GM20000 (cell line): Measurements from ENCODE around the gene PIK3C2G.

Experiments used
- DNase-seq: peaks from one replicate; pipeline ENCODE4 v3.0.0; 2012; ENCODE audit warnings: low spot score
- TF ChIP-seq, protein P1 (sequence below): IDR thresholded peaks from 2 replicates; pipeline ENCODE4 v1.5.1; 2012; ENCODE audit warnings: mild to moderate bottlenecking, control low read depth; ENCODE audit errors: extremely low read depth, missing control alignments

The PIK3C2G gene

DNA sequence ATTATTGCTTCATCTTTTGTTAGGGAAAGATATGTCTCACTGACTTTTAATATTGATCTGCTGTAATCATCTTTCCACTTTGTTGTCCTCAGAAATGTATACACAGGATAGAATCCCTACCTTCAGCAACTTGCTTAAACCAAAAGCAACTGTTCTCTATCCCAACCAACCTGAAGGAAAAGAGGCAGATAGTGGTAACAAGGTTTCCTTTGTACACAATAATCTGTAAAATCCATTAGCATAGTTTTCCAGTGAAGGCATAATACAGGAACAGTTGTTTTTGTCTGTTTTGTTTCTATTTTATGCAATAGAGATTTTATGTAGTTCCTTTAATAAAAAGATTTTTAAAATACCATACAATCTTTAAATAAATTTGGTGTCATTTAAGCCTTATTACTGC, 170.5 kb downstream of the PIK3C2G start:
- DNase-seq = no peak
- TF ChIP-seq, protein P1, sequence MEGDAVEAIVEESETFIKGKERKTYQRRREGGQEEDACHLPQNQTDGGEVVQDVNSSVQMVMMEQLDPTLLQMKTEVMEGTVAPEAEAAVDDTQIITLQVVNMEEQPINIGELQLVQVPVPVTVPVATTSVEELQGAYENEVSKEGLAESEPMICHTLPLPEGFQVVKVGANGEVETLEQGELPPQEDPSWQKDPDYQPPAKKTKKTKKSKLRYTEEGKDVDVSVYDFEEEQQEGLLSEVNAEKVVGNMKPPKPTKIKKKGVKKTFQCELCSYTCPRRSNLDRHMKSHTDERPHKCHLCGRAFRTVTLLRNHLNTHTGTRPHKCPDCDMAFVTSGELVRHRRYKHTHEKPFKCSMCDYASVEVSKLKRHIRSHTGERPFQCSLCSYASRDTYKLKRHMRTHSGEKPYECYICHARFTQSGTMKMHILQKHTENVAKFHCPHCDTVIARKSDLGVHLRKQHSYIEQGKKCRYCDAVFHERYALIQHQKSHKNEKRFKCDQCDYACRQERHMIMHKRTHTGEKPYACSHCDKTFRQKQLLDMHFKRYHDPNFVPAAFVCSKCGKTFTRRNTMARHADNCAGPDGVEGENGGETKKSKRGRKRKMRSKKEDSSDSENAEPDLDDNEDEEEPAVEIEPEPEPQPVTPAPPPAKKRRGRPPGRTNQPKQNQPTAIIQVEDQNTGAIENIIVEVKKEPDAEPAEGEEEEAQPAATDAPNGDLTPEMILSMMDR = no peak

DNA sequence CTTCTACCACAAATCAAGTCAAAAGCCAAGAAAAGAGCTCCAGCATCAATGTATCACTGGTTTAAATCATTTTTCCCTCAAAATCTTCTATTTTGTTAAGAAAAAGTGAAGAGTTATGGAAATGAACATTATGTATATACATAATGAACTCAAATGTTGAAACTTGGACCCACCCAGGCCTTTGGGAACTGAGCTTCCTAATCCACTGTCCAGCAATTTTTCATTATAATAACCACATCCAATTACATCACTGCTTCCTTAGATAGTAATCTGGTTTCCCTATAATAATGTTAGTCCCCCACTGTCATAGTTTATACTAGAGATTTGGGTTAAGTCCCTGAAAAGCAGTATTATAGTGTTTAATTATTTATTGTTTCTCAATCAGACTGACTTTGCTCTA, 170.9 kb downstream of the PIK3C2G start:
- DNase-seq = no peak
- TF ChIP-seq, protein P1 = no peak

DNA sequence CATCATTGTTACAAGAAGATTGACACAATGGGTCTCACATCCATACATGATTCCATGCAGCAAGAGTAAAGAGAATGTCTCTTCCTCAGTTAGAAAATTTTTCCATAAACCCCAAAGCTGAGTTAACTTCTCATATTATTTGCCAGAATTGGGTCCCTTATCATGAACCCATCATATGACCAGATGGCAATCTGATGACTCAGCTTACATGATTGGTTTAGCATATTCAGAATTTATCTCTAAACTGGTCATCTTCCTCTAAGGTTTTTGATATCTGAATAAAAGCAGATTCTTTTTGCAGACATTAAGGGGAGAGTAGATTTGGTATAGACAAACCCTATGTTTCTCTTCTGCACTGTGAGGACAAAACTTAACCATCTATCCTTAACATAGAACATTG, 174.9 kb downstream of the PIK3C2G start:
- TF ChIP-seq, protein P1 = no peak
- no peak for DNase-seq

DNA sequence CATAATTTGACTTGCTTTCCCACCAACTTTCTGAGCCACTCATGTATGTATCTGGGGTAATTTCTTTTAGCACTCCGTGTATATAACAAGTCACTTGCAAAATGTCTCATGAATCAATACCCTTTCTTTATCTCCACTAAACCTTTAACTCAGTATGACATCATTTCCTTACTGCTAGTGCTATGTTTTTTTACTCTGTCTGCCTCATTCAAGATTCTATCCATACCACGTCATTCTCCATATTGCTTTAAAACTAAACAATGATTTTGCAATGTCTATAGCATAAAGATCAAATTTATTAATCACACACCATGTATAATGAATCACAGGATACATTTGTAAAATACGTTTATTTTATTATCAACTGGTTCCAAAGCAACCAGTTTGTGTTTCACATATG, 178.2 kb downstream of the PIK3C2G start:
- no peak for DNase-seq

DNA sequence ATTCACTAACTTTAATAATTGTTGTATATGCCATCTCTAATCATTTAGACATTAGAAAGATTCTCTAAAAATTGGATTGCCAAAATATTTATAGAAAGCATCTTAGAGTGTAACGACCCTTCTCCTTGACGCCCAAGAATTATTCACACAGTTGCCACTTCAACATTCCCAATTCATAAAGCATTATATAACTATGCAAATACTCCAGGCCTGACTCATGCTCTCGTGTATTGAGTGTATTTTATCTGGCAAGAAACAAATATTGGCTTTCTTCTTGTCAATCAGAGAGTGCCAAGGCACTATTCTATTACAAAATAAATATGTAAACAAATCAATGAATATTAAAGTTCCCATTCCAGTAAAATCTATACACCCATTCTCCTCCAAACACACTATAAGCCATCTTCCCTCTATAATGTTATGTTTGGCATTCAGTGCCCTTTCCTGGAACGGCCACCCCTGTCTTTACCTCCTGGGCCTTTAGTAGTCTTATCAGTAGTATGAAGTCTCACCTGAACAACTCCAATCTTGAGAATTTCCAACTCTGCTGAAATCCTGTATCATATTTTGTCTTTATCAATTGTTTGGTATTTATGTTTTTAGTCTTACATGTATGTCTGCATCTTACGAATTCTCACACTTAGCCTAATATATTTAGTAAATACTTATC, 182.6 kb downstream of the PIK3C2G start:
- TF ChIP-seq, protein P1 = no peak
- no peak for DNase-seq

More for the DNA sequence above, 178.2 kb downstream of the PIK3C2G start:
- TF ChIP-seq, protein P1 = no peak

DNA sequence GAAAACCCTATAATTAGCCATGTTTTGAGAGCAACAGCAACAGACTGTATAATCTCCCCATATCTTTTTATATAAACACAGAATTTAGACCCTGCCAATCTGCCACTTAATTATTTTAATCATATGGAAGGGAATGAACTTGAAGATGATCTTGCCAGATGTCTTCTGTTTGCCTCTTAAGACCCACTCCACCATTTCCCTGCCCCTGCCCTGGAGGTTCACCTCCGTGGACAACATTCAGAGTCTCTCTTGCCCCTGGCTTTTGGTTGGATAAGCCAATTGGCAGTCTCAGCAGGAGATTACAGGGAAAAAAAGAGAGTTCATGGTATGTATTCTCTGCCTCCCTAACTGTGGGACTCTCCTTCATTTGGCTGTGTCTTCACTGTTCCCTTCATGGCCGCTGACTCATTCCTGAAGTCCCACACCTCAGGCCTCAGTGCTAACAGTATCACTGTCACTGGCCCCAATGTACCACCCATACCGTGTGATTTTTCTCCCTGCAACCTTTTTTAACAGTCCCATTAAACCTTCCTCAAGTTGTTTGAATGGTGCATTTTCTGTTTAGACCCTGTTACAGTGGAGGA, 184.8 kb downstream of the PIK3C2G start:
- DNase-seq = peak; percentile 16
- TF ChIP-seq, protein P1 = no peak

DNA sequence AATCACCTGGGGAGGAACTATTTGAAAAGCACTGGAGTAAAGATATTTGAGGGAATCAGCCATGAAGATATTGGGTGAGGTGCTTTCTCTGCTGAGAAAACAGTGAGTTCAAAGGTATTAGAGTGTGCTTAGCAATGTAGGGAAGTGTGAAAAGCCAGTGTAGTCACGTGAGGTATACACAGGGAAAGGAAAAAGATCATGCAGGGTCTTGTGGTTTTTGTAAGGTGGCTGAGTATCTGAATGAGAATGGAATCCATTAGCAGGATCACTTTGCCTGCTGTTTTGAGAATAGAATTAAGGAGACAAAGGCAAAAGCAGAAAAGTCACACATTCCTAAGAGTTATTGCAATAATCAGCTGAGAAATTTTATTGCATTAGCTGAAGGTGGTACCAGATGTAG, 193.0 kb downstream of the PIK3C2G start:
- TF ChIP-seq, protein P1 = no peak
- no peak for DNase-seq
